ENCODE data around the gene PRDM16. TPM values are rescaled to one million over a fixed set of nuclear protein-coding genes. Genes with fewer than 3 reads are reported as not detected.

PRDM16 gene
- total RNA-seq, 1 experiment from 2014 or later, result 0.17 TPM

- TF ChIP-seq CTCF (conservative IDR thresholded peaks at IDR 0.05), result no peak
- Histone ChIP-seq H4K91ac (ENCODE audit: insufficient read length, low read depth, low read length) (no peak overlapping the region), H3K9ac (ENCODE audit: extremely low read depth, insufficient read length, low read length) (no peak overlapping the region), H2BK20ac (ENCODE audit: low read depth, low read length, poor library complexity, severe bottlenecking) (no peak overlapping the region), H3K4me2 (ENCODE audit: insufficient read depth, insufficient read length, low read length) (no peak overlapping the region), H2BK12ac (ENCODE audit: insufficient read length, low read depth, low read length) (no peak overlapping the region), H2AFZ (ENCODE audit: low read length) (no peak overlapping the region), H3K56ac (ENCODE audit: insufficient read length, low read depth, low read length) (no peak overlapping the region), H4K8ac (replicated peaks; ENCODE audit: insufficient read length, low read depth, low read length) (no peak overlapping the region), H3K4me1 (ENCODE audit: insufficient read depth, low read length) (no peaks in the 10 kb centered on the region), H3K4ac (ENCODE audit: low read depth, low read length) (no peak overlapping the region), H3K23ac (ENCODE audit: insufficient read length, low read depth, low read length) (no peak overlapping the region), H3K79me2 (ENCODE audit: insufficient read depth, low read length) (no peaks in the 10 kb centered on the region), H3K18ac (ENCODE audit: insufficient read length, low read depth, low read length) (no peak overlapping the region), H3K27me3 (ENCODE audit: insufficient read depth, low read length) (no peaks in the 10 kb centered on the region; the same call in 1 of the 2 replicates), H3T11ph (ENCODE audit: low read length) (no peak overlapping the region), H4K5ac (ENCODE audit: insufficient read length, low read depth, low read length) (no peak overlapping the region), H3K79me1 (ENCODE audit: insufficient read depth, low read depth, low read length, poor library complexity, severe bottlenecking) (no peaks in the 10 kb centered on the region), H3K23me2 (ENCODE audit: insufficient read length, low read depth, low read length, poor library complexity, severe bottlenecking) (no peaks in the 10 kb centered on the region), H2AK5ac (ENCODE audit: insufficient read length, low read length) (no peak overlapping the region), H3K14ac (ENCODE audit: insufficient read depth, low read length) (no peak overlapping the region; the same call in 1 of the 2 replicates), H3K9me3 (ENCODE audit: control insufficient read depth, low read depth, low read length) (no peaks in the 10 kb centered on the region), H2BK5ac (ENCODE audit: insufficient read length, low read length) (no peak overlapping the region), H2BK15ac (ENCODE audit: low read depth, low read length) (no peak overlapping the region), H3K27ac (ENCODE audit: insufficient read length, low read depth, low read length) (no peak overlapping the region), H2BK120ac (ENCODE audit: low read depth, low read length, poor library complexity, severe bottlenecking) (no peak overlapping the region), H4K20me1 (ENCODE audit: control insufficient read depth, insufficient read depth, insufficient read length) (peaks cover 2% of the 10 kb centered on the region)
- Mint-ChIP-seq H3K4me1 (peaks cover 0 to 3% of the 10 kb centered on the region in 2 experiments; a peak in 1 of 4 replicates), H3K27me3 (ENCODE audit: low read depth) (0 out of 2 replicates have a peak, but pooled peaks cover 1% of the 10 kb centered on the region), H3K4me3 (no peak overlapping the region), H3K27ac (peak overlapping the region in 1 of 3 experiments; percentile 51; a peak in 2 of 7 replicates), H3K9me3 (no peaks in the 10 kb centered on the region), H3K36me3 (ENCODE audit: insufficient read depth in 1 of 3, low read depth in 3 of 3) (no peaks in the 10 kb centered on the region)
- DNase-seq, result no peak
- no CpG with 5 or more reads among the region's 17 CpGs for WGBS (ENCODE audit: extremely low coverage, insufficient read length, low lambda C conversion rate)
Measured at GRCh38 chr1:3405974-3406867, 337.2 kb downstream of the PRDM16 start.

All from H9 (cell line).